ENCODE measurements around the gene LRRC75B.
"Not testable (repeated sequence)": the region's sequence is repeated elsewhere in the genome, so short reads cannot be mapped to it uniquely, and the experiment has no call there.

The LRRC75B gene, protein sequence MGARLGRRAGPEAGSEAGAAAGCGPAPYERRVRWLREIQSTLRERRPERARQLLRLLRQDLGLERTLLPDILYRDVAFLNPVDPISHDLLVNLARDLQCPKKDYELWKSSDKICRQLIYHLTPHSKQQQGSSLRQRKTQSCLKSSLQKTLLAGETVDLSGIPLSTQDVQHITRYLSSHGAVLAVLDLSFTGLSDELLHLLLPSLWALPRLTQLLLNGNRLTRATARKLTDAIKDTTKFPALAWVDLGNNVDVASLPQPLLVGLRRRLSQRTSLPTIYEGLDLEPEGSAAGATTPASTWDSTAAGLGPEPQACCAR

GRCh38 chr22:24592851-24593558 is at the start of gene LRRC75B:
Gene LRRC75B, minus strand, starts transcription at chr22:24593073. Its CDS starts 34 bp downstream, at chr22:24593039.
- DNase-seq (ENCODE audit: low read depth in 1 of 2, low spot score in 1 of 2) = no peak

- DNase-seq (ENCODE audit: low read depth in 1 of 2, low spot score in 1 of 2) = not testable (repeated sequence)
Observed at GRCh38 chr22:24642307-24642706, 49.4 kb upstream of the LRRC75B start.

GRCh38 chr22:24636513-24636912 is 43.6 kb upstream of the LRRC75B start:
- not testable (repeated sequence) for DNase-seq (ENCODE audit: low read depth in 1 of 2, low spot score in 1 of 2)

DNA sequence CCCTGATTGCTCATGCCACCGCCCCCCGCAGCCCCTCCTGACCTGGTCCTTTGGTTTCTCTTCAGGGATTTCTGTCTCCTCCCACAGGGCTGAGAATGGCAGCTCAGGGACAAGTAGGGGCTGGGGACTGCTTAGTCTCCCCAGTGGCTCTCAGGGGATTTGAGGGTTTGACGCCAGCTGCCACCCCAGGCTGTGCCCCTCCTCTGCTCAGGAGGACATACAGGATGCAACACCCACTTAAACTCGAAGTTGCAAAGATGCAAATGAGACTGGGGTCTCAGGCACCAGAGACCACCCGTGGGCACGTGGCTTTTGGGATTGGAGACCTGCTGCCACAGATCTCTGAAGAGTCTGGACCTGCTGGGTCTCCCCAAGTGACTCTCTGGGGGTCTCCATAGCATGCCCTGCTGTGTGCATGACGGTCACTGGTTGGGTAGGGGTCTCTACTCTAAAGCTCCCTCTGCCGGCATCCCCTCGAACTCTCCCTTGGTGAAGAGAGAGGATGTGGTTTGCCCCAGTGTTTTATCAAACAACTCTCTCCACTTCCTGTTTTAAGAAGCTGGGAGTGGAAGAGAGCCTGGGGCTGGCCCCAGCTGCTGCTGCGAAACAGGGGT is 42.0 kb upstream of the LRRC75B start:
- not testable (repeated sequence) for DNase-seq (ENCODE audit: low read depth in 1 of 2, low spot score in 1 of 2)

DNA sequence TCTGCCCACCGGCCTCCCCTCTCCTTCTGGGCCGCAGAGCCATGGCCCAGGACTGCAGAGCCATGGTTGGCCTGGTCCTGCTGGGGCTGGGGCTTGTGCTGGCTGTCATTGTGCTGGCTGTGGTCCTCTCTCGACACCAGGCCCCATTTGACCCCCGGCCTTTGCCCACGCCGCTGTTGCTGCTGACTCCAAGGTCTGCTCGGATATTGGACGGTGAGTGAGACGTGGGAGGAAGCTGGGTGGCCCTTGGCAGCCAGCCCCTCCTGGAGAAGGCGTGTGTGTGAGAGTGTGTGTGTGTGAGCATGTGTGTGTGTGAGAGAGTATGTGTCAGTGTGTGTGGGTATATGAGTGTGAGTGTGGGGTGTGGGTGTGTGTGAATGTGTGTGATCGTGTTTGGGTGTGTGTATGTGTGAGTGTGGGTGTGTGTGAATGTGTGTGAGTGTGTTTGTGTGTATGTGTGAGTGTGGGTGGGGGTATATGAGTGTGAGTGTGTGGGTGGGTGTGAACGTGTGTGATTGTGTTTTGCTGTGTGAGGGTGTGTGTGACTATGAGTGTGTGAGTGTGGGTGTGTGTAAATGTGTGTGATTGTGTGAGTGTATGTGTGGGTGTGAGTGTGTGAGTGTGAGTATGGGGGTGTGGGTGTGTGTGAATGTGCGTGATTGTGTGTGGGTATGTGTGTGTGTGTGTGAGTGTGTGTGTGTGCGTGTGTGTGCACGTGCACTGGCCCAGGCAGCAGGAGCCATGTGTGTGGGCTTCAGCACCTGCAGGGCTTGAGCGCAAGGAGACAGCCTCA is 40.6 kb upstream of the LRRC75B start:
- DNase-seq (ENCODE audit: low read depth in 1 of 2, low spot score in 1 of 2) = not testable (repeated sequence)

- not testable (repeated sequence) for DNase-seq (ENCODE audit: low read depth in 1 of 2, low spot score in 1 of 2)
Observed at GRCh38 chr22:24632642-24633041, 39.8 kb upstream of the LRRC75B start.

- not testable (repeated sequence) for DNase-seq (ENCODE audit: low read depth in 1 of 2, low spot score in 1 of 2)
Observed at GRCh38 chr22:24631430-24632122, 38.7 kb upstream of the LRRC75B start.

DNA sequence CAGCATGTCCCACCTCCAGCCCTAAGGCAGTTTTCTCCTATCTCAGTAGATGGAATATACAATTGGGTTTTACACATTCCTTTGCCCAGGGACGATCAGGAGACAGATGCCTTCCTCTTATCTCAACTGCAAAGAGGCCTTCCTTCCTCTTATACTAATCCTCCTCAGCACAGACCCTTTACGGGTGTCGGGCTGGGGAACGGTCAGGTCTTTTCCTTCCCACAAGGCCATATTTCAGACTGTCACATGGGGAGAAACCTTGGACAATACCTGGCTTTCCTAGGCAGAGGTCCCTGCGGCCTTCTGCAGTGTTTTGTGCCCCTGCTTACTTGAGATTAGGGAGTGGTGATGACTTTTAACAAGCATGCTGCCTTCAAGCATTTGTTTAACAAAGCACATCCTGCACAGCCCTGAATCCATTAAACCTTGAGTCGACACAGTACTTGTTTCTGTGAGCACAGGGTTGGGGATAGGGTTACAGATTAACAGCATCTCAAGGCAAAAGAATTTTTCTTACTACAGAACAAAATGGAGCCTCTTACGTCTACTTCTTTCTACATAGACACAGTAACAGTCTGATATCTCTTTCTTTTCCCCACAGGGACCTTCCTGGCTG is 38.0 kb upstream of the LRRC75B start:
- DNase-seq (ENCODE audit: low read depth in 1 of 2, low spot score in 1 of 2) = not testable (repeated sequence)

DNA sequence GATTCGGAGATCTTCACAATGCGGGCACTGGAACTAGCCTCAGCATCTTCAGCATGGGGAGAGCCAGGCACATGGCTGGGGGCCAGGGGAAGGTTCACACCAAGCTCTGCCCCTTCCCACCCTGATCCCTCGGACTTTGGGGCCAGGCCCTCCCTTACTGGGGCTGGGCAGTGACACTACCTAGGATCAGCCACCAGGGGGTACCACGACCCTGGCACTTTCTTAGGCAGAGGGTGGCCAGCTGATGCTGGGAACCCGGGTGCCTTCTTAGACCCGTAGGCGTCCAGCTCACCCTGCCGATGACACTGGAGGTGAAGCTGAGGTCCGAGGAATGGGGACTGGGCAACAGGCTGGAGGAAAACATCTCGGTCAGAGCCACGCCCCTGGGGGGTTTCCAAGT is 36.2 kb upstream of the LRRC75B start:
- not testable (repeated sequence) for DNase-seq (ENCODE audit: low read depth in 1 of 2, low spot score in 1 of 2)

GRCh38 chr22:24627911-24628310 is 35.0 kb upstream of the LRRC75B start:
- not testable (repeated sequence) for DNase-seq (ENCODE audit: low read depth in 1 of 2, low spot score in 1 of 2)

DNA sequence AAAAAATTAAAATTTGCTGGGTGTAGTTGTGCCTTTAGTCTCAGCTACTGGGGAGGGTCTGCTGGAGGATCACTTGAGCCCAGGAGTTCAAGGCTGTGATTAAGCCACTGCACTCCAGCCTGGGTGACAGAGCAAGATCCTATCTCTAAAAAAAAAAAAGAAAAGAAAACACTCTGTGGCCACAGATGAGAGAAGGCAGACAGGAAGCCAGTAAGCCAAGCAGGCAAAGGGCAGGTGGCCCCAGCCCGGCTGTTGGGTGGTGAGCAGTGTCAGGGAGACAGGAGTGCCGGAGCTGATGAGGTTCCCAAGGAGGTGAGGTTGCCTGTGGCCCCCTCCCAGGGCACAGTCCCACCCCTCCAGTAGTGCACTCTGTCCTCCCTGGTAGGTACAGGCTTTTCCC is 29.7 kb upstream of the LRRC75B start:
- DNase-seq (ENCODE audit: low read depth in 1 of 2, low spot score in 1 of 2) = not testable (repeated sequence)

GRCh38 chr22:24621244-24621643 is 28.4 kb upstream of the LRRC75B start:
- not testable (repeated sequence) for DNase-seq (ENCODE audit: low read depth in 1 of 2, low spot score in 1 of 2)

DNA sequence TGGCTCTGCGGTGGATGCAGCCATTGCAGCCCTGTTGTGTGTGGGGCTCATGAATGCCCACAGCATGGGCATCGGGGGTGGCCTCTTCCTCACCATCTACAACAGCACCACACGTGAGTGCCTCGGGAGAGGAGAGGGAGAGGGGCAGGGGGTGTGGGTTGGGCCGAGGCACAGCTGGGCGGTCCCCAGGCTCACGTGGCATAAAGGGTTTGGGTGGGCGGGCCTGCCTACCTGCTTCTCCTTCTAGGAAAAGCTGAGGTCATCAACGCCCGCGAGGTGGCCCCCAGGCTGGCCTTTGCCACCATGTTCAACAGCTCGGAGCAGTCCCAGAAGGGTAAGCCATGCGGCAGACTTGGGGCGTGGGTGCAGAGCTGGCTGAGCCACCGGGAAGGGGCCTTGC is 21.9 kb upstream of the LRRC75B start:
- not testable (repeated sequence) for DNase-seq (ENCODE audit: low read depth in 1 of 2, low spot score in 1 of 2)

- DNase-seq (ENCODE audit: low read depth in 1 of 2, low spot score in 1 of 2) = not testable (repeated sequence)
Observed at GRCh38 chr22:24609888-24610287, 17.0 kb upstream of the LRRC75B start.

- not testable (repeated sequence) for DNase-seq (ENCODE audit: low read depth in 1 of 2, low spot score in 1 of 2)
Observed at GRCh38 chr22:24608327-24608726, 15.5 kb upstream of the LRRC75B start.

DNA sequence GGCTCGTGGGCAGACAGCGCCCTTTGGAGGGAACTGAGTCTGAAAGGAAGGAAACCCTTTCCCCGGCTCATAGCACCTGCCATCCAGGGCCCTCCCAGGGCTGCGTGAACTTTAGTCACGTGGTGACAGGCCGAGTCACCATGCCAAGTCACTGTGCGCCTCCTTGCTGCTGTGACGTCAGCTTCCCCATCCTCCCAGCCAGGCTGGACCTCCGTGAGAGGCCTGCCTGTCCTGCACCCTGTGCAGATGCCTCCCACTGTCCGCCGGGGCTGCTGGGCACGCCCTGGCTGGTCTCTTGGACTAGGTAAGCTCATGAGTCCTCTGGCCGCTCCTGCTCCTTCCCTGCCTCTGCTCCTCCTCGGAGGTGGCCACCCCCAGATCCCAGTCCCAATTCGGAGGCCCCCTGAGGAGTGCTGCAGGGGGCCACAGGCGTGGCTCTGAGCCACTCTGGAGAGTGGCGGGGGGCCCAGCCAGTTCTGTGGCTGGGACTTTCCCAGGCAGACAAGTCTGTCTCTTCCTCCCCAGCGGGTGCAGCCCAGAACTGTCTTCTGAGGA is 14.6 kb upstream of the LRRC75B start:
- DNase-seq (ENCODE audit: low read depth in 1 of 2, low spot score in 1 of 2) = peak; percentile 28 to 32

GRCh38 chr22:24606340-24606739 is 13.5 kb upstream of the LRRC75B start:
- not testable (repeated sequence) for DNase-seq (ENCODE audit: low read depth in 1 of 2, low spot score in 1 of 2)

DNA sequence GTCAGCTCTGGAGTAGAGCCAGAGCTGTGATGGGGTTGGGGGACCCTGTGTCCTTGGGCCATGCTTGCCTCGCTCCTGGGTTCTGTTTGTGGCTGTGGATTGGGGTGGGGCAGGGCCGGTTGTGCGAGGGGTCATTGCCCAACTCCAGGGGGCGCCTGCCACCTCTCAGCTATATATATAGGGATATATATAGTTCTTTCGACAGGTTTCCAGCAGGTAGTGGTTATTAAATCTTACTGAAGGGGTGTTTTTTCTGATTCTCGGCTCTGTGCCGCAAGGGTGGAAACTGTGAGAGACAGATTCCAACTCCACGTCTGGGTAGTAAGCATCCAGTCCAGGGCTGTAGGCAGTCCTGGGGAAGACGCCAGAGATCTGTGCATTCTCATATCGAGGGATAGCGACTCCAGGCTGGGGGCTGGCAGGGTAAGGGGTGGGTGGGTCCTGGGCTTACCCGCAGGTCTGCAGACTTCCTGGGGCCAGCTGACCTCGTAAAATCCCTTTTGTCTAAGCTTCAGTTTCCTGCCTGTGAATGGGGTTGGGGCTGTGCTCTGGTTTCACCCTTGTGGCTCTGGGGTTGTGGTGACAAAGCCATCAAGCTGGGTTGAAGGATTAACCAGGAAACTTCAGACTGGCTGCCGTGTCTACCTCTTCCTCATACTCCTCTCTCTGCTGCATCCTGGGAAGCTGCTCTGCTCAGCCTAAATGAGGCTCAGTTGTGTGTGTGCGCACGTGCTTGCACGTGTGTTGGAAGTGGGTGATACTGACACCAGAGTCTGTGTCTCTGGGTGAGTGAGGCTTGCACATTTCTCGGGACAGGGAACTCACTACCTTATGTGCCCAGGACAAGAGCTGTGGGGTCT is 11.1 kb upstream of the LRRC75B start:
- DNase-seq (ENCODE audit: low read depth in 1 of 2, low spot score in 1 of 2) = not testable (repeated sequence)
